ENCODE measurements around the gene CGB8. TPM values are rescaled to one million over a fixed set of nuclear protein-coding genes. Genes with fewer than 3 reads are reported as not detected.
"Not testable (repeated sequence)": the region's sequence is repeated elsewhere in the genome, so short reads cannot be mapped to it uniquely, and the experiment has no call there.

The CGB8 gene
- polyA plus RNA-seq, 1 donor from 2014 or later = not detected

DNA sequence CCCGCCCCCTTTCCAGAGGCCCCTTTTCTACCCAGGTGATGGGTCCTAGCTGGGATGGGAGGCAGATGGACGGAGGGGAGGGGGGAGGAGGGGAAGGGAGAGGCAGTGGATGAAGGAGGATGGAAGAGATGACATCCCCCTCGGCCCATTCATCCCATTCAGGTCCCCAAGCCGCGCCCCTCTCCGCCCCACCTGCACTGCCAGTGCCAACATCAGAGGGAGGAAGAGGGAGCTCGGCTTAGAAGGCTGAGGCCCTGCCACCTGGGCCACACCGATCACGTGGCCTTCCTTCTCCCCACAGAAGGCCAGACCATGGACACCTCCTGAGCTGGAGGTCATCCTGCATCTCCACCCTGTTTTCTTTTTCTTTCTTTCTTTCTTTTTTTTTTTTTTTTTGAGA lies 20.2 kb downstream of the CGB8 start:
- not testable (repeated sequence) for H3K36me3 Mint-ChIP-seq, H3K4me1 Mint-ChIP-seq

DNA sequence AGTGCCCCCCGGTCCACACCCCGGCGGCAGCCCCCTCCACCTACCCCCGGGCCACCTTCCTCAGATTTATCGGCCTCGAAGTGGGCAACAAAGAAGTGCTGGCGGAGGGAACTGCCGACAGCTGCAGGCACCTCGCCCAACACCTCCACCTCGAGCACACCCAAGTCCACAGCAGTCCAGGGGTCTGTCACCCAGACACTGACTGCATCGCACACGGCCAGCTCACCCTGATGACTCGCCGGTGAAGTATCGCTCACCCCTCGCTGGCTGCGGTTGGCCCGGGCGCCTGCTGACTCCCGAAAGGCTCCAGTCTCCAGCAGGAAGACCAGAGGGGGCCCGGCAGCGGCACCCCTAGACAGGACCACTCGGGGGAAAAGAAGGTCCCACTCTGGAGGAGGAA lies 23.3 kb downstream of the CGB8 start:
- H3K4me3 Mint-ChIP-seq, H3K27ac Mint-ChIP-seq, H3K9me3 Mint-ChIP-seq, H3K27me3 Mint-ChIP-seq, H3K36me3 Mint-ChIP-seq: not testable (repeated sequence)
- peaks cover 5 to 11% (median 8%) of the 10 kb centered on the region in 3 donors for H3K4me1 Mint-ChIP-seq

More for the DNA sequence above, 20.2 kb downstream of the CGB8 start:
- not testable (repeated sequence) for H3K27ac Mint-ChIP-seq, H3K4me3 Mint-ChIP-seq, H3K27me3 Mint-ChIP-seq, H3K9me3 Mint-ChIP-seq

DNA sequence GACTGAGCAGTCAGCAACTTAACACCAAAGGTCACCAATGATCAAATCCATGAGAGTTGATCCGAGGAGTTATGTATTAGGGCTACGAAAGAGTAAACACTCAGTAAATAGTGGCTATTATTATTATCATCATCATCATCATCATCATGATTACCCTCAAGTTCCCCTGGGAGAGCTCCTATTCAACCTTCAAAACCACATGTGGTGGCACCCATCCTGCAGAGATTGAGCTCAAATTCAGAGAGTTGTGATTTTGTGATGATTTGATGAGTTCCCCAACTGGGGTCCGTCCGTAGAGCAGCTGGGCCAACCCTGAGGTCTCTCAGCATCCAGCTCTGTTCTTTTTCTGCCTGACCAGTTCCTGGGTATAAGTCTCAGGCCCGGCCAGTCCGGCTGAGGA lies 23.8 kb downstream of the CGB8 start:
- H3K4me1 Mint-ChIP-seq = peaks cover 5 to 14% (median 10%) of the 10 kb centered on the region in 3 donors
- not testable (repeated sequence) for H3K4me3 Mint-ChIP-seq, H3K36me3 Mint-ChIP-seq, H3K27ac Mint-ChIP-seq, H3K27me3 Mint-ChIP-seq, H3K9me3 Mint-ChIP-seq

DNA sequence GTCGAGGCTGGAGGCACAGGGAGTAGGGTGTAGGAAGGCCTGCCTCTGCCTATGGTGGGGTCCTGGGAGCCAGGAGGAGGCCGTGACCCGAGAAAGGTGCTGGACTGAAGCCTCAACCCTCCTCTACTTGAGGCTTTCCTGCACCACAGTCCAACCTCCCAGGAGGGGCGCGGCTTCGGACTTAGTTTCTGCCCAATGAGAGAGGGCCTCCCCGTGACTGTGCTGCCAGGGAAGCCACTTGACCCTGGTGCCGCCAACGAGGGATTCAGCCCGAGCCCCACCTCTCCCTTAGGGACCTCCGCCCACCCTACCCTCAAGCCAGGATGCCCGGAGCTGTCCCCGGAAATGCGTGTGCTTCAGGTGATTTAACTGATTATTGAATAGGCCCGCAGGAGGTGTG lies 24.7 kb downstream of the CGB8 start, which contains the start of gene CGB3:
Gene CGB3, minus strand, starts transcription at position 101 of the 400 bp plus-strand sequence. CDS start 362 bp downstream, outside the sequence.
- H3K4me3 Mint-ChIP-seq, H3K27me3 Mint-ChIP-seq, H3K36me3 Mint-ChIP-seq, H3K27ac Mint-ChIP-seq, H3K9me3 Mint-ChIP-seq: not testable (repeated sequence)
- peaks cover 7 to 15% (median 14%) of the 10 kb centered on the region in 3 donors for H3K4me1 Mint-ChIP-seq

DNA sequence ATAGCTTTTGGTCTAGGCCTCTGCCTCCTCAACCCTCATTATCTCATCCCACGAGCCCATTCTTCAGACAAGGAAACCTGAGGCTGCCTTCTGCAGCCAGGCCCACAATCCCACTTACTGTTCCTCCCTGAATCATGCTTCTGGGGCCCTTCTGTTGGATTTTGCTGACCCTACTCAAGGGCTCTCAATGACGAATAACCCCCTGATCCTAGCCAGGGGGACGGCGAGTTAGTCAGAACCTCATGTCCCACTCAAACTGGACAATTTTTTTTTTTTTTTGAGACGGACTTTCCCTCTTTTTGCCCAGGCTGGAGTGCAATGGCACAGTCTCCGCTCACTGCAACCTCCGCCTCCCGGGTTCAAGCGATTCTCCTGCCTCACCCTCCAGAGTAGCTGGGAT lies 26.8 kb downstream of the CGB8 start:
- Mint-ChIP-seq H3K4me1 (peaks cover 10 to 18% (median 18%) of the 10 kb centered on the region in 3 donors), H3K9me3 (no peaks in the 10 kb centered on the region), H3K27ac (no peak overlapping the region), H3K27me3 (peaks cover 5% of the 10 kb centered on the region), H3K4me3 (peak overlapping the region in 1 of 4 donors; percentile 86), H3K36me3 (peaks cover 1% of the 10 kb centered on the region)

DNA sequence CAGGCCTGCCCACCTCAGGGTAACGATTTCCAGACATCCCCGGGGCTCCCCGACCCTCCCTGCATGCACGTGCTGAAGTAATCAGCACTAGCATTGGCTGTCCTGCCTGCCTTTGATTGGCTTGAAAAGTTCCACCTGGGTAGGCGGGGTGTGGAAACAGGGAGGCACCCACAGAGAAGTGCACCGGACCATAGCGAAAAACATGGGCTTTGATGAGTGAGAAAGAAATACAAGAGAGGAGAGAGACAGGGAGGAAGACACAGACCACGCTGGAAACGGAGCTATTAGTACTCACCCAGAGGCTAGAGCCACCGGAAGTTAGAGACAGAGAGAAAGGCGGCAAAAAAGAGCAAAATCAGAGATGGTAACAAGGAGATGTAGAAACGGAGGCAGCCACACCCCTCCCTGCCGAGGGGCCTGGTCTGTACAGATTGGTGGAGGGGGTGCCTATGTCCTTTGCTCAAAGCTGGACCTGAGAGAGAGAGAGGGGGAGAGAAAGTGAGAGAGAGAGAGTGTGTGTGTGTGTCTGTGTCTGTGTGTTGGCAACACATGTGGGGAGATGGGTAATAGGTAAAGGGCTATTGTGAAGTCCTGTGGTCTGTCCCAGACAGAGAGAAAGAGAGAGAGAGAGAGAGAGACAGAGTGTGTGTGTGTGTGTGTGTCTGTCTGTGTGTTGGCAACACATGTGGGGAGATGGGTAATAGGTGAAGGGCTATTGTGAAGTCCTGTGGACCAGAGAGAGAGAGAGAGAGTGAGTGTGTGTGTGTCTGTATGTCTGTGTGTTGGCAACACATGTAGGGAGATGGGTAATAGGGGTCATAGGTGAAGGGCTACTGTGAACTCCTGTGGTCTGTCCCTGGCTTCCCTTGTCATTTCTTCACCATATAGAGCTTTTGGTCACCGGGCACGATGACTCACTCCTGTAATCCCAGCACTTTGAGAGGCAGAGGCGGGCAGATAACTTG lies 27.7 kb downstream of the CGB8 start:
- H3K36me3 Mint-ChIP-seq = peaks cover 1% of the 10 kb centered on the region
- peak overlapping the region; percentile 58 to 86 (median 74) for H3K4me3 Mint-ChIP-seq
- H3K27ac Mint-ChIP-seq = peak overlapping the region in 1 of 3 donors; percentile 12
- H3K9me3 Mint-ChIP-seq = no peaks in the 10 kb centered on the region
- peaks cover 10 to 18% (median 18%) of the 10 kb centered on the region in 3 donors for H3K4me1 Mint-ChIP-seq
- peaks cover 5% of the 10 kb centered on the region for H3K27me3 Mint-ChIP-seq

DNA sequence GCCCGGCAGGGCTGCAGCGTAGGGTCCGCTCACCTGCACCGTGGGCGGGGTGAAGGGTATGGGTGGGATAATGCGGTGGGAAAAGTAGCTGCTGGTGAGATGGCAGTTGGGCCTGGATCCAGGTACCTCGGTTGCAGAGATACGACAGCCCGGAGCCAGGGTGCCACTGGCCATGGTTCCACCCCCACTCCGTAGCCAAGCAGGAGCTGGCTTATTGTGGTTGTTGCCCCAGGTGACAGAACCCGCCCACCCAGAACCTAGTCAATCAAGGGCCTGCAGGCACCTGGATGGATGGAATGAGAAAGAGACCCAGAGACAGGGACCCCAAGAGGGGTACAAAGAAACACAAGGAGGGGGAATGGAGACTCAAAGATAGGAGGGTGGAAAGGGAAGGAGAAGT lies 28.6 kb downstream of the CGB8 start:
- peaks cover 5% of the 10 kb centered on the region for H3K27me3 Mint-ChIP-seq
- H3K9me3 Mint-ChIP-seq = no peaks in the 10 kb centered on the region
- peak overlapping the region; percentile 58 to 98 (median 90) for H3K4me3 Mint-ChIP-seq
- H3K36me3 Mint-ChIP-seq = peaks cover 1% of the 10 kb centered on the region
- H3K4me1 Mint-ChIP-seq = peaks cover 10 to 18% (median 18%) of the 10 kb centered on the region in 3 donors
- no peak overlapping the region for H3K27ac Mint-ChIP-seq

DNA sequence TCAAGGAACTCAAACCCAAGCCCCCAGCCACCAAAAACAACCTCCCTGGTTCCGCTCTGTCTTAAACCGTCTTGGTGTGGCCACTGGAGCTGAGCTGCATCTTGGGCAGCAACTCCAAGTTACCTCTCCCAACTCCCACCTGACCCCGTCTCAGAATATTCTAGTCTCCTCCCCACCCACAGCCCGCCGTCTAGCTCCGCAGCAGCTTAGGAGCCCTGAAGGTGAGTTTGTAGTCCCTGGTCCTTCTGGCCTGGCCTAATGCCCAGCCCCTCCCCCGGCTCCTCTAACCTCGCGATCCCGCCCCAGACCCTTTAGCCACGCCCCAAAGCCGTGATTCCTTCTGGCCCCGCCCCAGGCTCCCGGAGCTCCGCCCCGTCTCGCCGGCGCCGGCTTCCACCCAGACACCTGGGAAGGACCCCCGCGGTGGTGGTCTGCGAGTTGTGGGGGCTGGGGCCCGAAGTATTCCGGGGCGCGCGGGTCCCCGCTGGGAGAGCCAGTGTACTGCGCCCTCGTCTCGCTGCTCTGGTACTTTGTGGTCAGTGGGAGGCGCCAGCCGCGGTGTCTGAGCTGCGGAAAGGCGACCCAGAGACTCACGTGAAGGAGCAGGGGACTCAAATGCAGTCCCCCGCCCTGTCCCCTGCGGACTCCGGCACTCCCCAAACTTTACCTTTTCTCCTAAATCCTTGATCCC lies 29.5 kb downstream of the CGB8 start:
- Mint-ChIP-seq H3K9me3 (no peaks in the 10 kb centered on the region), H3K4me1 (peaks cover 10 to 18% (median 18%) of the 10 kb centered on the region in 3 donors), H3K27ac (peak overlapping the region in 2 of 3 donors; percentile 79 to 98), H3K36me3 (peaks cover 1% of the 10 kb centered on the region), H3K27me3 (peaks cover 5% of the 10 kb centered on the region), H3K4me3 (peak overlapping the region; percentile 85 to 98 (median 95))

DNA sequence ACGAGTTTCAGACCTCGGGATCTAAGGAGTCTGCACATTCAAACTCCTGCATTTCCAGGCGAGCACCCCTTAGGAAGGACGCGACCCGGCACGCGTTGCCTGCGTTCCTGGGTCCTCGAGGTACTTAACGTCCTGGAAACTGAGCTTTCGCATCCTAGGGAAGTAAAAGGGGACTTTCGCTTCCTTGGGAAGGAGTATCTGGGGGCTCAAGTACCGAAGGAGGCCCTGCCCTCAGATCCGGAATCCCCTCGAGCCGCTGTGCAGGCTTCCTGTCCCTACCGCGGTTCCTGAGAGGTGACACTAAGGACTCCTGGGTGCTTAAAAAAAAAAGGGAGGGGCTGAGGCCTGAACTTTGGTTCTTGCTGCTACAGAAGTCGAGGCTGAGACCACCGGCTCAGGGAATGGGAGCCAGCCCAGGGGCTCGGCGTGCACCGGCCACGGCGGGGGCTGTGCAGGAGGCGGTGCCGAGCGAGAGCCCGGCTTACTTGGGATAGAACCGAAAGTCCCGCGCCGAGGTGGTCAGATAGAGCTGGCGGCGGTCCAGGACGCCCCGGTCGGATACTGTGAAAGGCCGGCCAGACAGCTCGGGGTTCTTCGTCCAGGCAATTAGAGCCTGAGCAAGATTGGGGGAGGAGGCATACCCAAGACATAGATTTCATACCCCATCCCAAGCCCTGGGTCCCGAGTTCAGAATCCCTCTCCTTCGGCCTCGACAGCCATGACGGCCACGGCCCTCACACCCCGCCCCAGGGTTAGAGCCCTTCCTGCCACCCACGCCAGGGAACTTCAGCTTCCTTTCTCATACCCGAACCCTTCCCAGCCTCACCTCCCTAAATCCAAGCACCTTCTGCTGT lies 30.3 kb downstream of the CGB8 start:
- H3K36me3 Mint-ChIP-seq, H3K27me3 Mint-ChIP-seq, H3K9me3 Mint-ChIP-seq: not testable (repeated sequence)
- Mint-ChIP-seq H3K27ac (peak overlapping the region in 2 of 3 donors; percentile 79 to 98), H3K4me1 (peaks cover 10 to 18% (median 18%) of the 10 kb centered on the region in 3 donors), H3K4me3 (peak overlapping the region; percentile 85 to 98 (median 95))

DNA sequence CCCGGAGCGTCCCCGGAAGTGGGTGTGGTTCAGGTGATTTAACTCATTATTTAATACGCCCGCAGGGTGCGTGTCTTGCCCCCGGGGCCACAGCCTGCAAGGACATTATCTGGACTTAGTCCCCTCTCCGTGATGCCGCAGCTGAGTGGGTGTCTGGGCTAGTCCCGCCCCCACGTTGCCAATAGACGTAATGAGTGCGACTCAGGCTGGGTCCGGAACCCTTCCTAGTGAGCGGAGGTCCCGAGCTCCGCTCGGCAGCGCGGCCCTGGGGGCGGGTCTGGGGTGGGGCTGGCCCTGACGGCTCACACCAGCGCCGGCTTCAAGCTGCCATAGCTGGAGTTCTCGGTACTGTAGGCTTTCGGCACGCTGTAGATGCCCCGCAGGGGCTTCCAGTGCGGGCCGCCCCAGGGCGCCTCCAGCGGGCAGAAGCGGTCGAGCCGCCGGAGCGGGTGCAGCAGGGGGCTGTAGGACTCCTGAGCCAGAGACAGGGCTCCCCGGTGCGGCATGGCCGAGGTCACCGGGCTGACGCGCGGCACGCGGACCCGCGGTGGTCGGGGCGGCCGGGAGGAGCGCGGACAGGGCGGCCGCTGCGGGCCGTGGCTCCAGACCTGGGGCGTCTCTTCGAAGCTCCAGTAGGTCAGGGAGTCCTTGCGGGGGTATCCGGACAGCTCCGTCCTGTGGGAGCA lies 31.1 kb downstream of the CGB8 start:
- Mint-ChIP-seq H3K27me3 (peaks cover 5% of the 10 kb centered on the region), H3K27ac (no peak overlapping the region), H3K9me3 (no peaks in the 10 kb centered on the region), H3K4me3 (peak overlapping the region; percentile 85 to 98 (median 95)), H3K4me1 (peaks cover 10 to 18% (median 18%) of the 10 kb centered on the region in 3 donors), H3K36me3 (peaks cover 1% of the 10 kb centered on the region)

DNA sequence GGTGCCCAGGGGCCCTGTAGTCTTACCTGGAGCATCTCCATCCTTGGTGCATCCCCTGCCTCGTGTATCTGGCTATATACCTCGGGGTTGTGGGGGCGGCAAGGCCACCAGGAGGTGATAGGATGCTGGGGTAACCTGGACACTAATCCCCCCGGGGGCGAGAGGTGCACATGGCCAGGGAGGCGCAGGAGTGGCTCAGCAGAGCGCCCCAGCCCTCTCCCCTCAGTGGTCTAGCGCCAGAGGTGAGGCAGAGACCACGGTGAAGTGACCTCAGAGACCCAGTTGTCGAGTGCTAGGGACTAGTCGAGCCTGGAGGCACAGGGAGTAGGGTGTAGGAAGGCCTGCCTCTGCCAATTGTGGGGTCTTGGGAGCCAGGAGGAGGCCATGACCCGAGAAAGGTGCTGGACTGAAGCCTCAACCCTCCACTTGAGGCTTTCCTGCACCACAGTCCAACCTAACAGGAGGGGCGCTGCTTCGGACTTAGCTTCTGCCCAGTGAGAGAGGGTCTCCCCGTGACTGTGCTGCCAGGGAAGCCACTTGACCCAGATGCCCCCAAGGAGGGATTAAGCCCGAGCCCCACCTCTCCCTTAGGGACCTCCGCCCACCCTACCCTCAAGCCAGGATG lies 31.8 kb downstream of the CGB8 start, which contains the start of gene LHB:
Gene LHB, minus strand, starts transcription at position 51 of the 625 bp plus-strand sequence. Its CDS starts 10 bp downstream, at position 41.
- H3K27ac Mint-ChIP-seq = peak within 1 kb of the TSS in 1 of 3 donors; percentile 69
- H3K27me3 Mint-ChIP-seq = peaks cover 5% of the 10 kb centered on the region
- H3K36me3 Mint-ChIP-seq = peaks cover 1% of the 10 kb centered on the region
- H3K4me3 Mint-ChIP-seq = peak within 1 kb of the TSS; percentile 85 to 98 (median 95)
- H3K4me1 Mint-ChIP-seq = peaks cover 10 to 18% (median 18%) of the 10 kb centered on the region in 3 donors
- no peaks in the 10 kb centered on the region for H3K9me3 Mint-ChIP-seq

DNA sequence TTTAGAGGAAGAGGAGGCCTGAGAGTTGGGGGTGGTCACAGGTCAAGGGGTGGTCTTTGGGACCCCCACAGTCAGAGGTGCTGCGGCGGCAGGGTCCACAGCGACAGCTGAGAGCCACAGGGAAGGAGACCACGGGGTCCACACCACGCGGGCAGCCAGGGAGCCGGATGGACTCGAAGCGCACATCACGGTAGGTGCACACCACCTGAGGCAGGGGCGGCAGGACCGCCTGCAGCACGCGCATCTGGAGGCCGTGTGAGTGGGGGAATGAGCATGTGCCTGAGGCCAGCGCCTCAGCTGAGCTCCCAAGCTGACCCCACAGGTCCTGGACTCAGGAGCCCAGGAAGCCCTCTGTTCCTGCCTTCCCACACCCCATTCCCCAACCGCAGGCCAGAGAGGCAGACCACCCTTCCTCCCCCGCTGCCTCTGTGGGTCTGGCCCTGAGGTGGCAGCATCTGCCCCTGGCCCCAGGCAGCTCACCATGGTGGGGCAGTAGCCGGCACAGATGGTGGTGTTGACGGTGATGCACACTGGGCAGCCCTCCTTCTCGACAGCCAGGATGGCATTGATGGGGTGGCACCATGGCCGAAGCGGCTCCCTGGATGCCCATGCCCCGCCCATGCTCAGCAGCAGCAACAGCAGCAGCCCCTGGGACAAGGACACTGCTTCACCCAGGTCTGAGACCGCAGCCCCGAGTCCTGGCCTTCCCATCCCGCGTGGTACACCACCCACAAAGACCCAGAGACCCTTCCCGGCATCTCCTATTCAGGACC lies 32.7 kb downstream of the CGB8 start:
- Mint-ChIP-seq H3K36me3 (peaks cover 1% of the 10 kb centered on the region), H3K9me3 (no peaks in the 10 kb centered on the region), H3K4me1 (peaks cover 10 to 17% (median 14%) of the 10 kb centered on the region in 3 donors), H3K27me3 (peaks cover 5% of the 10 kb centered on the region), H3K4me3 (peak overlapping the region in 2 of 4 donors; percentile 9 to 68), H3K27ac (no peak overlapping the region)

DNA sequence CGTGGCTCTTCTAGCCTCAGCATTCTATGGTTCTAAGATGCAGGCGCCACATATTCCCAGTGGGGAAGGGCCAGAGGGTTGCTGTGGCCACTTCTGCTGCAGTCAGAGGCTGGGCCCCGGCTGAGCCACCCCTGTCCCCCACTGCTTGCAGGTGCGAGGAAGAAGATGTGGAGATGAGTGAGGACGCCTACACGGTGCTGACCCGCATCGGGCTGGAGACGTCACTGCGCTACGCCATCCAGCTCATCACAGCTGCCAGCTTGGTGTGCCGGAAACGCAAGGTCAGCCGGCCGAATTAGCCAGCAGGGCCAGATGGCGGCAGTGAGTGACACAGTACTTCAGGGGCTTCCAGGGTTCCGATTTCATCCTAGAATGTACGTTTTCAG lies 34.0 kb downstream of the CGB8 start:
- H3K36me3 Mint-ChIP-seq = peaks cover 1% of the 10 kb centered on the region
- H3K4me1 Mint-ChIP-seq = peaks cover 4 to 9% (median 6%) of the 10 kb centered on the region in 3 donors
- H3K27ac Mint-ChIP-seq = no peak overlapping the region
- H3K4me3 Mint-ChIP-seq = peak overlapping the region in 1 of 4 donors; percentile 68
- peaks cover 3% of the 10 kb centered on the region for H3K27me3 Mint-ChIP-seq
- no peaks in the 10 kb centered on the region for H3K9me3 Mint-ChIP-seq
